Natural killer cell treated with Interleukin-12 subunit alpha and Interleukin-12 subunit beta and Interleukin-15 and Interleukin-18, amount 100 ng/mL, for 72 hours (primary cell): Measurements from ENCODE around the gene ATXN7L3. TPM values are rescaled to one million over a fixed set of nuclear protein-coding genes. Genes with fewer than 3 reads are reported as not detected.

Source experiments
- ATAC-seq, 2 donors: fragments of 150-1000 bp; cut with Tn5 transposase in 1 of 2; sonication (Bioruptor Pico), chemical (Tn5 transposase) in 1 of 2; 2 replicates each; pipeline ENCODE4 v1.10.0; 2021
- DNase-seq: peaks from one replicate; pipeline ENCODE4 v3.0.0; 2022; ENCODE audit warnings: low spot score
- H3K27ac Mint-ChIP-seq, 2 donors: 1 replicate in 1 of 2; 2 replicates in 1 of 2; pipeline ENCODE4 v1.8.0; 2022; ENCODE audit warnings: mixed read lengths in 2 of 2, mild to moderate bottlenecking in 1 of 2, moderate library complexity in 1 of 2
- H3K27me3 Mint-ChIP-seq, 2 donors: 1 replicate in 1 of 2; 2 replicates in 1 of 2; pipeline ENCODE4 v1.8.0; 2022; ENCODE audit warnings: mixed read lengths in 2 of 2
- H3K36me3 Mint-ChIP-seq: one replicate; pipeline ENCODE4 v1.8.0; 2022; ENCODE audit warnings: mixed read lengths
- H3K4me1 Mint-ChIP-seq, 2 donors: 1 replicate in 1 of 2; 2 replicates in 1 of 2; pipeline ENCODE4 v1.8.0; 2022; ENCODE audit warnings: low read depth in 2 of 2, mixed read lengths in 2 of 2, mild to moderate bottlenecking in 1 of 2
- H3K4me3 Mint-ChIP-seq: one replicate; pipeline ENCODE4 v1.8.0; 2022; ENCODE audit warnings: mixed read lengths
- H3K9me3 Mint-ChIP-seq: 2 replicates; pipeline ENCODE4 v1.8.0; 2022; ENCODE audit warnings: mixed read lengths
- total RNA-seq, 2 donors: library from RNA; stranded (reverse); gene quantifications; one replicate each; pipeline ENCODE4 v1.2.3, GENCODE V29; 2022

The ATXN7L3 gene
- total RNA-seq, 2 donors from 2014 or later, result 117 to 139 TPM

- no peaks in the 10 kb centered on the region for H3K27me3 Mint-ChIP-seq
- peaks cover 10% of the 10 kb centered on the region for H3K36me3 Mint-ChIP-seq
- DNase-seq (peak; percentile 100), ATAC-seq (peak; percentile 97 to 98)
- peak within 1 kb of the TSS; percentile 95 to 99 for H3K27ac Mint-ChIP-seq
- peaks cover 19 to 33% of the 10 kb centered on the region in 2 donors for H3K4me1 Mint-ChIP-seq
- peak within 1 kb of the TSS; percentile 100 for H3K4me3 Mint-ChIP-seq
- no peaks in the 10 kb centered on the region for H3K9me3 Mint-ChIP-seq
Measured at GRCh38 chr17:44186307-44187130, 13.2 kb downstream of the ATXN7L3 start, which contains the start of gene TMUB2. TMUB2 (plus strand) TSS chr17:44186972; CDS start chr17:44187709, 737 bp downstream.

GRCh38 chr17:44184212-44184810 lies 15.4 kb downstream of the ATXN7L3 start:
- Mint-ChIP-seq H3K27ac (peak overlapping the region in 1 of 2 donors; percentile 99), H3K27me3 (no peaks in the 10 kb centered on the region), H3K36me3 (peaks cover 7% of the 10 kb centered on the region), H3K4me1 (peaks cover 19 to 33% of the 10 kb centered on the region in 2 donors), H3K4me3 (peak overlapping the region; percentile 10), H3K9me3 (no peaks in the 10 kb centered on the region)
- ATAC-seq (no peak), DNase-seq (no peak)

GRCh38 chr17:44183024-44183423 lies 16.7 kb downstream of the ATXN7L3 start:
- no peak for ATAC-seq
- H3K27me3 Mint-ChIP-seq, result no peaks in the 10 kb centered on the region
- peaks cover 17 to 27% of the 10 kb centered on the region in 2 donors for H3K4me1 Mint-ChIP-seq
- no peak overlapping the region for H3K4me3 Mint-ChIP-seq
- no peak for DNase-seq
- H3K9me3 Mint-ChIP-seq, result no peaks in the 10 kb centered on the region
- no peak overlapping the region for H3K27ac Mint-ChIP-seq
- peaks cover 7% of the 10 kb centered on the region for H3K36me3 Mint-ChIP-seq

GRCh38 chr17:44178133-44178532 lies 21.6 kb downstream of the ATXN7L3 start:
- Mint-ChIP-seq H3K4me1 (peaks cover 0 to 6% of the 10 kb centered on the region in 2 donors), H3K36me3 (peaks cover 7% of the 10 kb centered on the region), H3K4me3 (no peak overlapping the region), H3K27ac (no peak overlapping the region), H3K27me3 (no peaks in the 10 kb centered on the region), H3K9me3 (no peaks in the 10 kb centered on the region)
- ATAC-seq (peak in 1 of 2 donors; percentile 29), DNase-seq (no peak)

- H3K27ac Mint-ChIP-seq, result no peak overlapping the region
- peaks cover 0 to 6% of the 10 kb centered on the region in 2 donors for H3K4me1 Mint-ChIP-seq
- DNase-seq (no peak), ATAC-seq (peak in 1 of 2 donors; percentile 48)
- H3K9me3 Mint-ChIP-seq, result no peaks in the 10 kb centered on the region
- no peak overlapping the region for H3K4me3 Mint-ChIP-seq
- peaks cover 7% of the 10 kb centered on the region for H3K36me3 Mint-ChIP-seq
- H3K27me3 Mint-ChIP-seq, result no peaks in the 10 kb centered on the region
Measured at GRCh38 chr17:44177640-44178039, 22.0 kb downstream of the ATXN7L3 start.

- ATAC-seq (peak in 1 of 2 donors; percentile 15), DNase-seq (no peak)
- Mint-ChIP-seq H3K27me3 (no peaks in the 10 kb centered on the region), H3K4me1 (peaks cover 0 to 3% of the 10 kb centered on the region in 2 donors), H3K4me3 (no peak overlapping the region), H3K9me3 (no peaks in the 10 kb centered on the region), H3K27ac (no peak overlapping the region), H3K36me3 (peaks cover 4% of the 10 kb centered on the region)
Measured at GRCh38 chr17:44176671-44177501, 22.8 kb downstream of the ATXN7L3 start.

- no peak overlapping the region for H3K27ac Mint-ChIP-seq
- H3K27me3 Mint-ChIP-seq, result no peaks in the 10 kb centered on the region
- ATAC-seq, result no peak
- no peak for DNase-seq
- H3K36me3 Mint-ChIP-seq, result no peaks in the 10 kb centered on the region
- no peaks in the 10 kb centered on the region for H3K4me1 Mint-ChIP-seq
- H3K9me3 Mint-ChIP-seq, result no peaks in the 10 kb centered on the region
- H3K4me3 Mint-ChIP-seq, result no peak overlapping the region
Measured at GRCh38 chr17:44176257-44176656, 23.4 kb downstream of the ATXN7L3 start.

- Mint-ChIP-seq H3K9me3 (no peaks in the 10 kb centered on the region), H3K4me3 (no peak overlapping the region), H3K27me3 (no peaks in the 10 kb centered on the region), H3K36me3 (no peaks in the 10 kb centered on the region), H3K4me1 (no peaks in the 10 kb centered on the region), H3K27ac (peak overlapping the region in 1 of 2 donors; percentile 31)
- DNase-seq, result no peak
- no peak for ATAC-seq
Measured at GRCh38 chr17:44174427-44174826, 25.3 kb downstream of the ATXN7L3 start.

GRCh38 chr17:44171931-44172455 lies 27.7 kb downstream of the ATXN7L3 start:
- H3K4me3 Mint-ChIP-seq, result no peak overlapping the region
- H3K27me3 Mint-ChIP-seq, result no peaks in the 10 kb centered on the region
- no peak for DNase-seq
- no peaks in the 10 kb centered on the region for H3K36me3 Mint-ChIP-seq
- H3K4me1 Mint-ChIP-seq, result peaks cover 0 to 10% of the 10 kb centered on the region in 2 donors
- no peaks in the 10 kb centered on the region for H3K9me3 Mint-ChIP-seq
- peak in 1 of 2 donors; percentile 15 for ATAC-seq
- no peak overlapping the region for H3K27ac Mint-ChIP-seq

- Mint-ChIP-seq H3K9me3 (no peaks in the 10 kb centered on the region), H3K27ac (no peak within 1 kb of the TSS), H3K36me3 (no peaks in the 10 kb centered on the region), H3K4me3 (no peak within 1 kb of the TSS), H3K27me3 (no peaks in the 10 kb centered on the region), H3K4me1 (peaks cover 0 to 10% of the 10 kb centered on the region in 2 donors)
- DNase-seq (no peak), ATAC-seq (no peak)
Measured at GRCh38 chr17:44170499-44171201, 29.0 kb downstream of the ATXN7L3 start, which contains the start of gene ASB16. ASB16 (plus strand) TSS chr17:44170704; CDS start chr17:44170790, 86 bp downstream.

- no peak for DNase-seq
- Mint-ChIP-seq H3K27ac (no peak overlapping the region), H3K9me3 (no peaks in the 10 kb centered on the region), H3K27me3 (no peaks in the 10 kb centered on the region), H3K36me3 (no peaks in the 10 kb centered on the region), H3K4me3 (no peak overlapping the region), H3K4me1 (peaks cover 0 to 10% of the 10 kb centered on the region in 2 donors)
- ATAC-seq, result no peak
Measured at GRCh38 chr17:44170135-44170498, 29.6 kb downstream of the ATXN7L3 start.

- no peak for DNase-seq
- no peaks in the 10 kb centered on the region for H3K27me3 Mint-ChIP-seq
- H3K9me3 Mint-ChIP-seq, result no peaks in the 10 kb centered on the region
- H3K4me3 Mint-ChIP-seq, result no peak overlapping the region
- H3K4me1 Mint-ChIP-seq, result peaks cover 0 to 10% of the 10 kb centered on the region in 2 donors
- ATAC-seq, result no peak
- no peaks in the 10 kb centered on the region for H3K36me3 Mint-ChIP-seq
- no peak overlapping the region for H3K27ac Mint-ChIP-seq
Measured at GRCh38 chr17:44167181-44167861, 32.4 kb downstream of the ATXN7L3 start.
